K562 (cell line): ENCODE measurements around the gene KIF23. TPM values are rescaled to one million over a fixed set of nuclear protein-coding genes. Genes with fewer than 3 reads are reported as not detected.

ENCODE experiments used
- ATAC-seq: fragments of 200-7000 bp; cut with Tn5 transposase; 3 replicates; pipeline ENCODE4 v1.9.1; 2020; ENCODE audit warnings: moderate library complexity
- BruUV-seq: library from RNA; stranded (reverse); fragments of 400-500 nt; replicated peaks from 2 replicates; lab custom pipeline; 2021; lab: Mats Ljungman, UMichigan
- CTCF ChIA-PET: fragments of 300-600 bp; formaldehyde crosslinking; extraction: SDS; loops from one replicate; lab custom pipeline; 2021; ENCODE audit warnings: low intra/inter-chr PET ratio; lab: Yijun Ruan, JAX
- POLR2A ChIA-PET: fragments of 300-600, 350-650 bp; sonication (Branson Sonifier 250); formaldehyde crosslinking; extraction: SDS; loops from one replicate; lab custom pipeline; 2021; ENCODE audit warnings: antibody characterized with exemption, inconsistent platforms; lab: Yijun Ruan, JAX
- DNase-seq, 4 experiments: peaks; one replicate each; pipeline versions ENCODE4 v3.0.0 to v3.0.0-alpha.2; 2011 to 2018; ENCODE audit warnings: low spot score in 3 of 4, mixed read lengths in 3 of 4; ENCODE audit errors: extremely low read depth in 1 of 4
- FAIRE-seq: peaks from 2 replicates; lab custom pipeline; 2011; peaks lifted over from hg19 to GRCh38; lab: Jason Lieb, UNC
- H2AFZ ChIP-seq: 2 replicates; pipeline ENCODE4 v1.6.0; 2011; ENCODE audit warnings: low read depth, low read length, control low read depth, inconsistent platforms
- H3K27ac ChIP-seq: fragments of 200-600 bp; 3 replicates; pipeline ENCODE4 v1.8.0; 2011; ENCODE audit warnings: low read depth, mild to moderate bottlenecking, control low read depth, inconsistent platforms, low read length, moderate library complexity, mixed read lengths; ENCODE audit errors: extremely low read depth
- H3K27me3 ChIP-seq, 2 experiments: fragments of 300-600 bp in 1 of 2; 2 replicates in 1 of 2; 3 replicates in 1 of 2; pipeline versions ENCODE4 v1.6.0 to v1.8.0; 2011; ENCODE audit warnings: inconsistent platforms in 2 of 2, low read length in 2 of 2, mild to moderate bottlenecking in 1 of 2, mixed read lengths in 1 of 2, moderate library complexity in 1 of 2; ENCODE audit not compliant: control insufficient read depth in 2 of 2, insufficient read depth in 2 of 2
- H3K36me3 ChIP-seq: fragments of 300-600 bp; 3 replicates; pipeline ENCODE4 v1.8.0; 2011; ENCODE audit warnings: mild to moderate bottlenecking, low read length, inconsistent platforms; ENCODE audit not compliant: control insufficient read depth, insufficient read depth
- H3K4me1 ChIP-seq, 2 experiments: fragments of 200-600 bp in 1 of 2; replicated peaks in 1 of 2; 2 replicates in 1 of 2; 3 replicates in 1 of 2; pipeline versions ENCODE4 v1.5.1 to v1.8.0; 2011; ENCODE audit warnings: inconsistent platforms in 2 of 2, low read length in 2 of 2, mild to moderate bottlenecking in 1 of 2, mixed read lengths in 1 of 2, moderate library complexity in 1 of 2; ENCODE audit not compliant: control insufficient read depth in 2 of 2, insufficient read depth in 2 of 2
- H3K4me2 ChIP-seq: 2 replicates; pipeline ENCODE4 v1.6.1; 2011; ENCODE audit warnings: low read length, control low read depth, inconsistent platforms, mixed read lengths; ENCODE audit not compliant: insufficient read depth
- H3K4me3 ChIP-seq: fragments of 200-600 bp; sonication (generic), shearing (Covaris generic); 2 replicates; pipeline ENCODE4 v1.5.1; 2016; ENCODE audit warnings: control low read depth, inconsistent platforms
- H3K79me2 ChIP-seq: fragments of 200-600 bp; 3 replicates; pipeline ENCODE4 v1.8.0; 2011; ENCODE audit warnings: low read length, inconsistent platforms; ENCODE audit not compliant: control insufficient read depth, insufficient read depth
- H3K9ac ChIP-seq, 2 experiments: 2 replicates each; pipeline versions ENCODE4 v1.6.0 to v1.6.1; 2011; ENCODE audit warnings: low read depth in 2 of 2, low read length in 2 of 2, control low read depth in 1 of 2, inconsistent platforms in 1 of 2, mild to moderate bottlenecking in 1 of 2, mixed read lengths in 1 of 2; ENCODE audit not compliant: insufficient read depth in 1 of 2
- H3K9me1 ChIP-seq: one replicate; pipeline ENCODE4 v1.6.0; 2011; ENCODE audit warnings: inconsistent platforms, mild to moderate bottlenecking, low read length, moderate library complexity; ENCODE audit not compliant: control insufficient read depth, insufficient read depth
- H3K9me3 ChIP-seq: replicated peaks from 2 replicates; pipeline ENCODE4 v1.5.1; 2011; ENCODE audit warnings: low read depth, low read length, inconsistent platforms; ENCODE audit not compliant: control insufficient read depth, insufficient read depth
- H4K20me1 ChIP-seq: replicated peaks from 2 replicates; pipeline ENCODE4 v1.6.1; 2011; ENCODE audit warnings: low read length, inconsistent platforms, mixed read lengths; ENCODE audit not compliant: control insufficient read depth, insufficient read depth
- AFF4 ChIP-seq: sonication (generic); formaldehyde crosslinking; IDR thresholded peaks from 2 replicates; pipeline ENCODE4 v1.8.0; 2023; ENCODE audit warnings: mild to moderate bottlenecking, missing genetic modification reagents
- CBX5 ChIP-seq: IDR thresholded peaks from 2 replicates; pipeline ENCODE4 v1.6.1; 2014; ENCODE audit warnings: low read depth, borderline replicate concordance
- ETV5 ChIP-seq: sonication (generic); formaldehyde crosslinking; IDR thresholded peaks from 2 replicates; pipeline ENCODE4 v1.4.0; 2020; ENCODE audit warnings: low read depth, mild to moderate bottlenecking, missing genetic modification reagents
- HDAC8 ChIP-seq: fragments of 450-650 bp; IDR thresholded peaks from 2 replicates; pipeline ENCODE4 v1.6.1; 2016; ENCODE audit warnings: mild to moderate bottlenecking, missing genetic modification characterization, moderate library complexity, missing compliant biosample characterization
- KAT2B ChIP-seq: IDR thresholded peaks from one replicate; pipeline ENCODE4 v1.6.1; 2012; ENCODE audit warnings: low read depth, mild to moderate bottlenecking, control low read depth, inconsistent platforms, low read length, moderate library complexity
- KLF6 ChIP-seq: fragments of 250-450 bp; sonication (Bioruptor Pico); IDR thresholded peaks from 2 replicates; pipeline ENCODE4 v1.4.0; 2020; ENCODE audit warnings: mild to moderate bottlenecking, moderate library complexity, borderline replicate concordance
- MAZ ChIP-seq, 2 experiments: fragments of 450-650 bp in 1 of 2; sonication (generic) in 1 of 2; formaldehyde crosslinking; IDR thresholded peaks in 1 of 2; conservative IDR thresholded peaks in 1 of 2; 2 replicates each; pipeline versions ENCODE4 v1.4.0 to v1.5.0; 2020; ENCODE audit warnings: mild to moderate bottlenecking in 1 of 2, missing genetic modification reagents in 1 of 2
- SMARCE1 ChIP-seq: fragments of 450-650 bp; IDR thresholded peaks from 2 replicates; pipeline ENCODE4 v1.7.1; 2016; ENCODE audit warnings: mild to moderate bottlenecking
- YY1 ChIP-seq, 3 experiments: IDR thresholded peaks; 2 replicates each; pipeline ENCODE4 v1.6.1; 2011; ENCODE audit warnings: low read length in 2 of 3, mild to moderate bottlenecking in 2 of 3, moderate library complexity in 2 of 3, borderline replicate concordance in 1 of 3, control low read depth in 1 of 3, low read depth in 1 of 3; ENCODE audit not compliant: insufficient read depth in 3 of 3, insufficient replicate concordance in 2 of 3, control insufficient read depth in 1 of 3, insufficient read length in 1 of 3; ENCODE audit errors: extremely low read depth in 1 of 3
- ZEB2 ChIP-seq: fragments of 450-650 bp; IDR thresholded peaks from 2 replicates; pipeline ENCODE4 v1.6.1; 2016
- WGBS: fragments of 100-300 bp; shearing (Covaris generic); methylation state at CpG from one replicate; pipeline ENCODE4 v1.1.6; 2016; ENCODE audit warnings: low coverage, mixed read lengths; ENCODE audit not compliant: insufficient coverage; ENCODE audit errors: missing lambda C conversion rate; 5-methylcytosine and 5-hydroxymethylcytosine counted together
- in situ Hi-C: fragments of 300-500 bp; cut with MboI; formaldehyde crosslinking; loops from 4 replicates; pipeline ENCODE4 v1.15.0; 2018; ENCODE audit warnings: inconsistent platforms, mixed read lengths
- intact Hi-C: fragments of 100-400 bp; cut with micrococcal nuclease; formaldehyde crosslinking; loops from 2 replicates; pipeline ENCODE4 v1.14.2; 2022
- polyA plus RNA-seq, 8 experiments: library from polyadenylated mRNA; depleted of rRNA in 4 of 8; stranded (reverse) in 5 of 8; unstranded in 3 of 8; fragments of >200 nt; fragmentation: Nextera tagmentation in 2 of 8; fragmentation: Illumina TruSeq in 1 of 8; extraction: Ambion mirVana in 2 of 8; extraction: Trizol in 1 of 8; gene quantifications; 2 replicates each; pipeline versions ENCODE4 v1.2.1 to v1.2.3, GENCODE V29; 2011 to 2014; ENCODE audit warnings: inconsistent platforms in 1 of 8, missing spikeins in 1 of 8
- total RNA-seq, 7 experiments: library from RNA; depleted of rRNA in 6 of 7; stranded (reverse); fragments of >200 nt in 6 of 7; fragmentation: Illumina TruSeq in 2 of 7; extraction: Trizol in 2 of 7; gene quantifications; 2 replicates each; pipeline versions ENCODE4 v1.2.1 to v1.2.3, GENCODE V29; 2011 to 2021; ENCODE audit warnings: low replicate concordance in 1 of 7

The KIF23 gene
- total and polyA plus RNA-seq, 9 of the 15 experiments (the other 6 are each of a cell fraction or from before 2014, with no cell fraction given), result 29.4 to 58.2 (median 41.9) TPM

DNA sequence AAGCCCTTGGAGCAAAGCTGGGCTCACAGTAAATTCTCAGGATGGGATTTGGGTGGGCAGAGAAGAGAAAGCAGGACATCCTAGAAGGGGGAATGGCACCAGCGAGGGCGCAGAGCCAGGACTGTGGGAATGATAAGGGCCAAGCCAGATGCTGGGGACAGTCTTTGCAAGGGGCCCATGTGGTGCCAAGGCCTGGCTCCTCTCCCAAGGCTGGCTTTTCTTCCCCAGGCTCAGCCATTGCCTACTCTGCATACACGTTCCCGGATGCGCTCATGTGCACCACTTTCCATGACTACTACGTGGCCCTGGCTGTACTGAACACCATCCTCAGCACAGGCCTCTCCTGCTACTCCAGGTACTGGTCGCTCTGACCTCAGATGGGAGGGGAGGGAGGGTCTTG lies 24.7 kb upstream of the KIF23 start:
- ChIA-PET CTCF (interaction anchor here (0.6 kb wide), 1 partner anchor 326 kb away, joined by 3 read pairs; no protein-coding TSS in a partner anchor), POLR2A (interaction anchor here (1.3 kb wide), 1 partner anchor 74 kb away, joined by 3 read pairs; no protein-coding TSS in a partner anchor)
- FAIRE-seq (no peak), DNase-seq (no peak), ATAC-seq (no peak)
- no TSS peak for BruUV-seq
- intact Hi-C loops, result no loop called here
- H3K4me2 ChIP-seq, result no peak overlapping the region
- TF ChIP-seq ETV5, result no peak
- TF ChIP-seq HDAC8, result no peak
- peaks cover 9 to 57% of the 10 kb centered on the region in 2 experiments; a peak in 4 of 5 replicates for H3K27me3 ChIP-seq
- H3K9me3 ChIP-seq, result no peaks in the 10 kb centered on the region
- no peaks in the 10 kb centered on the region for H3K36me3 ChIP-seq
- H3K79me2 ChIP-seq, result no peaks in the 10 kb centered on the region
- 2% methylated on average over 7 of the region's 7 CpGs for WGBS
- in situ Hi-C loops, result no loop called here
- H2AFZ ChIP-seq, result no peak overlapping the region
- no peak overlapping the region for H3K4me3 ChIP-seq
- no peak overlapping the region; a peak in 1 of 4 replicates for H3K9ac ChIP-seq
- H3K4me1 ChIP-seq, result peaks cover 0 to under 1% of the 10 kb centered on the region in 2 experiments; a peak in 2 of 5 replicates
- H3K9me1 ChIP-seq, result no peaks in the 10 kb centered on the region
- H3K27ac ChIP-seq, result no peak overlapping the region
- H4K20me1 ChIP-seq, result peaks cover 7% of the 10 kb centered on the region; the same call in 1 of the 2 replicates

- Histone ChIP-seq H3K4me3 (no peak overlapping the region), H3K4me2 (no peak overlapping the region), H3K36me3 (no peaks in the 10 kb centered on the region), H3K4me1 (peaks cover 0 to 8% of the 10 kb centered on the region in 2 experiments; a peak in 2 of 5 replicates), H3K9ac (no peak overlapping the region), H3K9me3 (no peaks in the 10 kb centered on the region), H3K27me3 (peaks cover 17 to 62% of the 10 kb centered on the region in 2 experiments; a peak in 4 of 5 replicates), H2AFZ (no peak overlapping the region), H3K79me2 (no peaks in the 10 kb centered on the region), H4K20me1 (peaks cover 10% of the 10 kb centered on the region; the same call in 1 of the 2 replicates), H3K27ac (no peak overlapping the region), H3K9me1 (no peaks in the 10 kb centered on the region)
- ChIA-PET CTCF (no interaction called here), POLR2A (interaction anchor here (0.7 to 1.3 kb wide), 2 partner anchors 27 to 129 kb away, joined by 3 to 4 read pairs; no protein-coding TSS in a partner anchor)
- DNase-seq (no peak), FAIRE-seq (no peak), ATAC-seq (no peak)
- intact Hi-C loops, result loop anchor here (10.0 kb wide), 1 partner anchor 86 kb away; no protein-coding TSS in a partner anchor
- 0% methylated on average over 2 of the region's 2 CpGs for WGBS
- BruUV-seq, result no TSS peak
- in situ Hi-C loops, result no loop called here
- no peak for TF ChIP-seq ZEB2
- TF ChIP-seq AFF4, result no peak
- TF ChIP-seq KAT2B, result no peak
- no peak for TF ChIP-seq SMARCE1
- TF ChIP-seq KLF6, result no peak
- TF ChIP-seq MAZ (CRISPR knock-in tag; conservative IDR thresholded peaks at IDR 0.05 in 1 of 2, IDR thresholded peaks at IDR 0.05 in 1 of 2), result no peak
- no peak for TF ChIP-seq CBX5
- no peak for TF ChIP-seq YY1 (IDR thresholded peaks at IDR 0.05; ENCODE audit: borderline replicate concordance in 1 of 3, control insufficient read depth in 1 of 3, extremely low read depth in 1 of 3, insufficient read depth in 3 of 3, insufficient read length in 1 of 3, insufficient replicate concordance in 2 of 3, low read depth in 1 of 3, low read length in 2 of 3)
These were observed 23.6 kb upstream of the KIF23 start for GRCh38 chr15:69390575-69390974.
